HG03469 (cell line): ENCODE results near the gene DLX6.

Source experiments
- ATAC-seq: cut with Tn5 transposase; IDR thresholded peaks from one replicate; pipeline ENCODE4 v1.9.1; 2021; ENCODE audit warnings: mild to moderate bottlenecking, moderate library complexity, moderate number of reproducible peaks; ENCODE audit not compliant: unreplicated experiment

The DLX6 gene

GRCh38 chr7:97005183-97006054, at the start of gene DLX6:
DLX6 (plus strand) TSS chr7:97005553; CDS start chr7:97005978, 425 bp downstream.
- no peak for ATAC-seq

GRCh38 chr7:96959135-96959534, 46.2 kb upstream of the DLX6 start:
- ATAC-seq = no peak

- no peak for ATAC-seq
Measured at GRCh38 chr7:96962221-96962885, 43.0 kb upstream of the DLX6 start.

GRCh38 chr7:96968981-96969380, 36.4 kb upstream of the DLX6 start:
- ATAC-seq = no peak

GRCh38 chr7:96970739-96971138, 34.6 kb upstream of the DLX6 start:
- no peak for ATAC-seq

GRCh38 chr7:96973986-96974385, 31.4 kb upstream of the DLX6 start:
- no peak for ATAC-seq

- ATAC-seq = no peak
Measured at GRCh38 chr7:96976106-96976505, 29.2 kb upstream of the DLX6 start.

GRCh38 chr7:96977445-96977844, 27.9 kb upstream of the DLX6 start:
- no peak for ATAC-seq

GRCh38 chr7:96979551-96980276, 25.6 kb upstream of the DLX6 start:
- no peak for ATAC-seq

- no peak for ATAC-seq
Measured at GRCh38 chr7:96982586-96982985, 22.8 kb upstream of the DLX6 start.

GRCh38 chr7:96985992-96986391, 19.4 kb upstream of the DLX6 start:
- ATAC-seq = no peak

GRCh38 chr7:96986901-96987300, 18.5 kb upstream of the DLX6 start:
- ATAC-seq = no peak

GRCh38 chr7:96987719-96988118, 17.6 kb upstream of the DLX6 start:
- ATAC-seq = no peak

- ATAC-seq = no peak
Measured at GRCh38 chr7:96989241-96989858, 16.0 kb upstream of the DLX6 start.

GRCh38 chr7:96989859-96990317, 15.5 kb upstream of the DLX6 start:
- no peak for ATAC-seq

GRCh38 chr7:96991546-96992191, 13.7 kb upstream of the DLX6 start:
- no peak for ATAC-seq

GRCh38 chr7:96992192-96993005, 13.0 kb upstream of the DLX6 start:
- ATAC-seq = no peak

- no peak for ATAC-seq
Measured at GRCh38 chr7:96993094-96993865, 12.1 kb upstream of the DLX6 start.

- no peak for ATAC-seq
Measured at GRCh38 chr7:96993980-96994379, 11.4 kb upstream of the DLX6 start.
